Heart left ventricle (tissue), 16 donors: ENCODE data around the gene KCNH5. TPM values are rescaled to one million over a fixed set of nuclear protein-coding genes. Genes with fewer than 3 reads are reported as not detected.

Source experiments
- ATAC-seq, 4 donors: fragments of 200-7000 bp; cut with Tn5 transposase; one replicate each; pipeline ENCODE4 v1.9.1; 2020 to 2022; ENCODE audit warnings: moderate library complexity in 4 of 4, mild to moderate bottlenecking in 3 of 4, moderate number of reproducible peaks in 1 of 4
- DNase-seq, 5 donors: peaks; one replicate each; pipeline ENCODE4 v3.0.0-alpha.2; 2020
- H3K27ac ChIP-seq, 12 donors: fragments of 200-600 bp; sonication (generic) in 4 of 12; one replicate each; pipeline versions ENCODE4 v1.5.0 to v1.8.0; 2016 to 2022; ENCODE audit warnings: mild to moderate bottlenecking in 2 of 12
- H3K27me3 ChIP-seq, 9 donors: fragments of 200-600 bp; sonication (generic) in 2 of 9; one replicate each; pipeline versions ENCODE4 v1.5.1 to v1.8.0; 2016 to 2022; ENCODE audit warnings: mild to moderate bottlenecking in 3 of 9
- H3K36me3 ChIP-seq, 9 donors: fragments of 200-600 bp; sonication (generic) in 2 of 9; one replicate each; pipeline versions ENCODE4 v1.5.0 to v1.8.0; 2018 to 2022; ENCODE audit warnings: mild to moderate bottlenecking in 2 of 9
- H3K4me1 ChIP-seq, 12 donors: fragments of 200-600 bp; sonication (generic) in 4 of 12; one replicate each; pipeline versions ENCODE4 v1.5.0 to v1.8.0; 2016 to 2022; ENCODE audit warnings: mild to moderate bottlenecking in 3 of 12
- H3K4me3 ChIP-seq, 12 donors: fragments of 200-600 bp; sonication (generic) in 4 of 12; one replicate each; pipeline versions ENCODE4 v1.5.0 to v1.8.0; 2017 to 2022; ENCODE audit warnings: mild to moderate bottlenecking in 9 of 12, moderate library complexity in 4 of 12
- H3K9me3 ChIP-seq, 12 donors: fragments of 200-600 bp; sonication (generic) in 4 of 12; one replicate each; pipeline versions ENCODE4 v1.5.0 to v1.8.0; 2016 to 2022; ENCODE audit warnings: mild to moderate bottlenecking in 1 of 12
- CTCF ChIP-seq, 12 donors: fragments of 200-600 bp; sonication (generic) in 4 of 12; IDR thresholded peaks; one replicate each; pipeline versions ENCODE4 v1.5.0 to v1.8.0; 2018 to 2022; ENCODE audit warnings: antibody characterized with exemption in 12 of 12, mild to moderate bottlenecking in 5 of 12
- POLR2A ChIP-seq, 2 donors: fragments of 450-650 bp; IDR thresholded peaks; one replicate each; pipeline ENCODE4 v1.6.1; 2017; ENCODE audit warnings: antibody characterized with exemption in 2 of 2, mild to moderate bottlenecking in 2 of 2, moderate library complexity in 2 of 2
- WGBS, 4 donors: extraction: QIAGEN DNeasy Blood & Tissue Kit in 2 of 4; methylation state at CpG; one replicate each; pipeline versions ENCODE4 v1.1.5 to v1.1.7; 2013 to 2018; 5-methylcytosine and 5-hydroxymethylcytosine counted together
- intact Hi-C, 10 donors: fragments of 100-400 bp; cut with DNase I; formaldehyde crosslinking; loops; one replicate each; pipeline versions ENCODE4 v1.11.1 to v1.14.2; 2022
- polyA plus RNA-seq, 2 donors: library from polyadenylated mRNA; stranded (reverse); fragments of 200-250 nt; gene quantifications; one replicate each; pipeline ENCODE4 v1.2.3, GENCODE V29; 2013
- total RNA-seq, 9 donors: library from RNA; depleted of rRNA in 2 of 9; stranded (reverse); fragments of >200 nt in 2 of 9; fragmentation: NEBNext Ultra II Directional in 3 of 9; extraction: Animal tissue kit (Norgen Biotek cat#: 25700) in 3 of 9; gene quantifications; one replicate each; pipeline versions ENCODE4 v1.1.0 to v1.2.4, GENCODE V29; 2016 to 2023
- donor health status: ischemic (EF 13 %, LVEDD 7.1; RV severe dilation, severe dysfunction).
- donor health status: healthy with polysubstance abuse.
- donor health status: DM: no; HTN: yes; CAD: no.
- donor health status: DM: no; HTN: no; CAD: no.
- donor health status: ischemic (EF 25% LVEDD 6.9; RV normal size, moderate dysfunction).
- donor health status: ischemic (EF 25% LVEDD 5.7; RV mildly dilated, moderate dysfunction).
- donor health status: healthy.
- donor health status: DM: yes; HTN: yes; CAD: no.
- donor health status: ischemic (EF 35%, LVEDD 5.7; RV mildly dilated, moderate dysfunction).
- donor health status: nonischemic (EF 11% LVEDD 7.7; RV severe dilation, severe dysfunction).
- donor health status: DM: yes; HTN: yes; CAD: no.
- donor health status: PGD.
- donor health status: ischemic (EF 29% LVEDD 5.4; RV normal size, mild dysfunction).
- donor health status: nonischemic (EF 23%, LVEDD 6.1; RV moderate dilation, normal function).

The KCNH5 gene
- total and polyA plus RNA-seq, 11 donors = 0.17 to 0.66 TPM; not detected in 9

DNA sequence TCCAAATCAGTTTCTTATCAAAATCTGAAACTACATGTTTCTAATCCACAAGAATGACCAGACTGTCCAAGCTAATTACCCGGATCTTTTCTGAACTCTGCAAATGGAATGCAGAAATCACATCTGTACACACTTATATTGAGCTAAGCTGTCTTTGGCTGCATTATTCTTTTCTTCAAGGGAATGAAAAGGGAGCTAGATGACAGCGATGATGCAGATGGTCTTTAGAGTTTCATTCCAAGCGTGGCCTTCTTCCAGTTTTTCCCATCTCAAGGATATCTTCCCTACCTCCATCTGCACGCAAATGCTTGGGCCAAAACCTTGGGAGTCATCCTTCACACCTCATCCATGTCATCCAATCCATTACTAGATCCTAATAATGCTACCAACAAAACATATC, 12.6 kb downstream of the KCNH5 start:
- H3K27me3 ChIP-seq = peaks cover 0 to 17% (median 0%) of the 10 kb centered on the region in 9 donors

DNA sequence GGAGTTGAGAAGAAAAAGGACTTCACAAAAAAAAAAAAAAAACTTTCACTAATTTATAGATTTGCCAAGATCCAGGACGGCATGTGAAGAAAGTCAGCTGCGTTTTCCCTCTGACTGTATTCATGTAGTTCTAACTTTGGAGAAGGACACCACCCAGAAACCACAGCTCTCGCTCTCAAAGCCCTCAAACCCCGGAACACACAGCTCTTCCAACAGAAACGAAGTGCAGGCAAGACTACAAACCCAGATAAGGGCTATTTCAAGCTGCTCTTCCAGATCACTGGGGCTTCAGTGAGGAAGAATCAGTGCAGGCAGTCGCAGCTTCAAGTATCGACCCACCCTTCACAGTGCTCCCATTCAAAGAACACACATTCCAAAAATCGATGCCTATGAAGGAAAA, 13.2 kb downstream of the KCNH5 start:
- Histone ChIP-seq H3K27me3 (peaks cover 0 to 17% (median 0%) of the 10 kb centered on the region in 9 donors), H3K27ac (no peak overlapping the region), H3K9me3 (no peaks in the 10 kb centered on the region), H3K36me3 (no peaks in the 10 kb centered on the region), H3K4me1 (no peaks in the 10 kb centered on the region), H3K4me3 (no peak overlapping the region)
- WGBS, 4 donors = 24 to 31% (median 26%) methylated on average over 8 of the region's 8 CpGs
- intact Hi-C loops = loop anchor here in 1 of 10 donors (10.0 kb wide), 1 partner anchor 857 kb away; no protein-coding TSS in a partner anchor
- DNase-seq = no peak
- TF ChIP-seq POLR2A (IDR thresholded peaks at IDR 0.05) (no peak), CTCF (IDR thresholded peaks at IDR 0.05) (no peak)
- ATAC-seq = no peak

More for the DNA sequence above, 12.6 kb downstream of the KCNH5 start:
- Histone ChIP-seq H3K4me1 (no peaks in the 10 kb centered on the region), H3K36me3 (no peaks in the 10 kb centered on the region), H3K27ac (no peak overlapping the region), H3K9me3 (no peaks in the 10 kb centered on the region), H3K4me3 (no peak overlapping the region)
- no peak for TF ChIP-seq CTCF (IDR thresholded peaks at IDR 0.05)
- no peak for TF ChIP-seq POLR2A (IDR thresholded peaks at IDR 0.05)
- DNase-seq = no peak
- WGBS, 4 donors = 76 to 86% (median 78%) methylated on average over 4 of the region's 4 CpGs
- intact Hi-C loops = loop anchor here in 1 of 10 donors (10.0 kb wide), 1 partner anchor 858 kb away; no protein-coding TSS in a partner anchor
- ATAC-seq = no peak

- Histone ChIP-seq H3K4me1 (no peaks in the 10 kb centered on the region), H3K9me3 (no peaks in the 10 kb centered on the region), H3K36me3 (no peaks in the 10 kb centered on the region), H3K27ac (no peak overlapping the region), H3K27me3 (peaks cover 0 to 4% (median 0%) of the 10 kb centered on the region in 9 donors), H3K4me3 (no peak overlapping the region)
- intact Hi-C loops = loop anchor here in 1 of 10 donors (10.0 kb wide), 1 partner anchor 855 kb away; no protein-coding TSS in a partner anchor
- no peak for ATAC-seq
- TF ChIP-seq CTCF (IDR thresholded peaks at IDR 0.05) (no peak), POLR2A (IDR thresholded peaks at IDR 0.05) (no peak)
- 40 to 56% (median 46%) methylated on average over 1 of the region's 1 CpG for WGBS, 4 donors
- DNase-seq = no peak
Measured at GRCh38 chr14:63030113-63030512, 15.1 kb downstream of the KCNH5 start.

DNA sequence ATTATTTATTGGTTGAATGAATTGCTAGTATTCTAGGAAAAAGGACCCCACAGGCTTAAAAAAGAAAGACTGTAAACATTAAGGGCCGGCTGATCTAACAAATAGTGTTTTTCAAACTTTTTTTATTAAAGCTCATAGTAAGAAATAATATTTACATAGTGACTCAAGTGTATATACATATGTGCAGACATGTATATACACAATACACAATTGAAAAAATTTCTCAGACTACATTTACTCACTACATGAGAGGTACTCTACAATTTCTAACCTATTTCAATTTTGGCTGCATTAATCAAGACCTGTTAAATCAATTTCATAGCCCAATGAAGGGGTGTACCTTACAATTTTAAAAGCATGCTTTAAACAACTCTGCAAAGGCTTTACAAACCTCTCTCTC, 17.5 kb downstream of the KCNH5 start:
- no peak for ATAC-seq
- no peak overlapping the region for H3K27ac ChIP-seq
- WGBS, 4 donors = 37 to 86% (median 69%) methylated on average over 1 of the region's 1 CpG

More for the DNA sequence above, 17.5 kb downstream of the KCNH5 start:
- Histone ChIP-seq H3K4me3 (no peak overlapping the region), H3K27me3 (peaks cover 0 to 5% (median 0%) of the 10 kb centered on the region in 9 donors), H3K9me3 (no peaks in the 10 kb centered on the region), H3K36me3 (no peaks in the 10 kb centered on the region), H3K4me1 (no peaks in the 10 kb centered on the region)
- intact Hi-C loops = no loop called here
- TF ChIP-seq POLR2A (IDR thresholded peaks at IDR 0.05) (no peak), CTCF (IDR thresholded peaks at IDR 0.05) (no peak)
- no peak for DNase-seq
